ENCODE measurements around the gene CHCHD4.

- no peak for TF ChIP-seq GATA2 (IDR thresholded peaks at IDR 0.05; ENCODE audit: low read depth, low read length)
- TF ChIP-seq GATA3 (IDR thresholded peaks at IDR 0.05; ENCODE audit: low read depth, low read length), result no peak
These were observed 3.0 kb upstream of the CHCHD4 start for GRCh38 chr3:14127516-14128161.

Measured in SH-SY5Y (cell line).